ENCODE results near the gene MAGEA9B. TPM values are rescaled to one million over a fixed set of nuclear protein-coding genes. Genes with fewer than 3 reads are reported as not detected.
"Not testable (repeated sequence)": the region's sequence is repeated elsewhere in the genome, so short reads cannot be mapped to it uniquely, and the experiment has no call there.

Gene MAGEA9B
- total RNA-seq, 1 donor from 2014 or later = not detected

DNA sequence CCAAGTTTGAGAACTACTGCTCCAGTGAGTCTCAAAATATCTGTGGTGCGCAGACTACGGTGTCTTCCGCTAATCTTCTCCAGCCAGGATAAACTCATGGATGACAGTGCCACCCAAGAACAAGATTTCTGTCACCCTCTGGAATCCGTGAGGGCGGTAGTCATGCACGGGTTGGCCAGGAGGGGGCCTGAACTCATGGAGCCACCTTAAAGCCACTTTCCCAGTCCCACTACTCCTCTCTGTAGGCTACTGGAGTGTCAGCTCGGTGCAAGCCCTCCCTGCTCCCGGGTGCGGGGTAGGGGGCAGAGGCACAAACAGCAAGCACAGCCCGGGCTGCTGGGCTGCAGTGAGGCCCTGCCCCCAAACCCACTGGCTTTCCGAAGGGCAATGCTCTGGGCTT lies 11.3 kb upstream of the MAGEA9B start:
- not testable (repeated sequence) for H3K4me2 ChIP-seq; H3K27ac ChIP-seq; H3K27me3 Mint-ChIP-seq (ENCODE audit: insufficient read depth, low read depth); H2AFZ ChIP-seq (replicated peaks); H3K27ac Mint-ChIP-seq; H4K20me1 ChIP-seq (ENCODE audit: low read depth); DNase-seq (ENCODE audit: low spot score); H3K79me2 ChIP-seq (ENCODE audit: low read depth); H3K27me3 ChIP-seq; H3K4me3 Mint-ChIP-seq; H3K4me3 ChIP-seq; H3F3A ChIP-seq (ENCODE audit: low read depth); H3K36me3 ChIP-seq; H3K36me3 Mint-ChIP-seq; H3K4me1 Mint-ChIP-seq; H3K4me1 ChIP-seq; H3K9me3 Mint-ChIP-seq; H3K9me3 ChIP-seq (ENCODE audit: low read depth); H3K9ac ChIP-seq
- TF ChIP-seq, protein P1, sequence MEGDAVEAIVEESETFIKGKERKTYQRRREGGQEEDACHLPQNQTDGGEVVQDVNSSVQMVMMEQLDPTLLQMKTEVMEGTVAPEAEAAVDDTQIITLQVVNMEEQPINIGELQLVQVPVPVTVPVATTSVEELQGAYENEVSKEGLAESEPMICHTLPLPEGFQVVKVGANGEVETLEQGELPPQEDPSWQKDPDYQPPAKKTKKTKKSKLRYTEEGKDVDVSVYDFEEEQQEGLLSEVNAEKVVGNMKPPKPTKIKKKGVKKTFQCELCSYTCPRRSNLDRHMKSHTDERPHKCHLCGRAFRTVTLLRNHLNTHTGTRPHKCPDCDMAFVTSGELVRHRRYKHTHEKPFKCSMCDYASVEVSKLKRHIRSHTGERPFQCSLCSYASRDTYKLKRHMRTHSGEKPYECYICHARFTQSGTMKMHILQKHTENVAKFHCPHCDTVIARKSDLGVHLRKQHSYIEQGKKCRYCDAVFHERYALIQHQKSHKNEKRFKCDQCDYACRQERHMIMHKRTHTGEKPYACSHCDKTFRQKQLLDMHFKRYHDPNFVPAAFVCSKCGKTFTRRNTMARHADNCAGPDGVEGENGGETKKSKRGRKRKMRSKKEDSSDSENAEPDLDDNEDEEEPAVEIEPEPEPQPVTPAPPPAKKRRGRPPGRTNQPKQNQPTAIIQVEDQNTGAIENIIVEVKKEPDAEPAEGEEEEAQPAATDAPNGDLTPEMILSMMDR (IDR thresholded peaks at IDR 0.05) = peak; percentile 10

DNA sequence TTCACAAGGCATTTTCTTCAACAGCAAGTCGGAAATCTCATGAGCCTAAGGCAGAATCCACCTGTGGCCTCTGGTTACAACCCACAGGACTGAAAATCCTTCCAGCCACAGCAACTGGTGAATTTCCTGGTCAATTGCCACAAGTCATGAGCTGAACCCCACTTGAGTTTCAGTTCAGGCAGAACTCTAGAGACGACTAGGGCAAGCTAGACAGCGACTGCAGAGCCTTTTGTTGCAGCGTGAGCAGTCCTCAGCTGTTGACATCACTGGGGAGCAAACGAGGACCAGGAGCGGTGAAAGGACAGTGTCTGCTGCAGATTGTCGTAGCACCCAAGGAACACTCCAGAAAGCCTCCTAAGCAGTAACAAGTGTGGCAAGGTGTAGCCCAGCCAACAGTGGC lies 8.7 kb upstream of the MAGEA9B start:
- H3K36me3 Mint-ChIP-seq; H3K9ac ChIP-seq; H2AFZ ChIP-seq (replicated peaks): not testable (repeated sequence)

DNA sequence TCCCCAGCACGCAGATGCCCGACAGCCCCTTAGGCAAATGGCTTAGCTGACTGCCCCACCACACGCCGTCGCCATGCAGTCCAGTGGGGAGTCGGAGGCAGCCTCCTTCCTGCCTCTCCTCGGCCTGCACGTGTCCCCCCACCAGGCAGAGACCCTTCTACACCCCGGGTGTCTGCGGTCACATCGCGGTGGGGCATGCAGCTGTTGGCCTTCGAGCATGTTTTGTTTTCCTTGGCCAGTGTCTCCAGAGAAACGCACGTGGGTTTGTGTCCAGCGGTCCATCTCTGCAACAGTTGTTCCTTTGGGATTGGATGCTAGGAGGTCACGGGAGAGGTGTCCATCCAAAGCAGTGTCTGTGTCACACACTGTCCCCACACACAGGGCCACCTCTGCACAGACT lies 8.0 kb upstream of the MAGEA9B start, which contains the start of gene HSFX2:
HSFX2 (minus strand) TSS at position 101 of the 400 bp plus-strand sequence. CDS start 614 bp downstream, outside the sequence.
- not testable (repeated sequence) for H3K9me3 ChIP-seq (ENCODE audit: low read depth); H3K4me2 ChIP-seq; H3K9ac ChIP-seq; H3K4me3 ChIP-seq; H3K27me3 ChIP-seq; H3K27me3 Mint-ChIP-seq (ENCODE audit: insufficient read depth, low read depth); H3K4me1 Mint-ChIP-seq; H3K4me1 ChIP-seq; H3K36me3 ChIP-seq; H4K20me1 ChIP-seq (ENCODE audit: low read depth); H3K79me2 ChIP-seq (ENCODE audit: low read depth); H3K27ac ChIP-seq; H3K36me3 Mint-ChIP-seq; H2AFZ ChIP-seq (replicated peaks); H3K27ac Mint-ChIP-seq; H3K9me3 Mint-ChIP-seq; H3F3A ChIP-seq (ENCODE audit: low read depth); H3K4me3 Mint-ChIP-seq; DNase-seq (ENCODE audit: low spot score)

More for the DNA sequence above, 8.7 kb upstream of the MAGEA9B start:
- H3K9me3 Mint-ChIP-seq; H3K4me1 Mint-ChIP-seq; H3K4me1 ChIP-seq; H3K27ac Mint-ChIP-seq; H3K27me3 Mint-ChIP-seq (ENCODE audit: insufficient read depth, low read depth); H3K27me3 ChIP-seq; H3K4me3 Mint-ChIP-seq; H4K20me1 ChIP-seq (ENCODE audit: low read depth); H3K36me3 ChIP-seq; H3K9me3 ChIP-seq (ENCODE audit: low read depth); H3K4me2 ChIP-seq; H3K4me3 ChIP-seq; H3K27ac ChIP-seq; H3K79me2 ChIP-seq (ENCODE audit: low read depth); DNase-seq (ENCODE audit: low spot score); H3F3A ChIP-seq (ENCODE audit: low read depth): not testable (repeated sequence)

DNA sequence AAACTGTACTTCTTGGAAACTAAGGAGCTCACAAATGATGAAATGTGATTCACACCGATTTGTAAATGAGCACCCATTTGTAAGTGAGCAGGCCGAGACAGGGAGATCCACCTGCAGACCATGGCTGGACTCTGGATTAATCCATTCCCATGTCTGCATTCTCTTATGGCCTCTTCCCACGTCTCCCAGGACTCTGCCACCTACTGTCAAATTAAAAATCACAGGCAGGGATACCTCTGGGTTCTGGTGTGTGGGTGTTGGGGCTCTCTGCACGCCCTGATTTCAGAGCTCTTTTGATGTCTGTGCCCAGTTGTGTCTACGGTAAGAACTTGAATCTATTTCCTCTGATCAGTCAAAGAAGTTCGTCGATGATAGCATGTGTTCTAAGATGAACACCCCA lies 3.7 kb upstream of the MAGEA9B start:
- H3K4me2 ChIP-seq; DNase-seq (ENCODE audit: low spot score); H3K4me3 Mint-ChIP-seq; H3K27ac ChIP-seq; H3K27me3 Mint-ChIP-seq (ENCODE audit: insufficient read depth, low read depth); H3K27ac Mint-ChIP-seq; H3K36me3 Mint-ChIP-seq; H2AFZ ChIP-seq (replicated peaks); H3K9ac ChIP-seq; H4K20me1 ChIP-seq (ENCODE audit: low read depth); H3F3A ChIP-seq (ENCODE audit: low read depth); H3K36me3 ChIP-seq; H3K27me3 ChIP-seq; H3K4me1 ChIP-seq; H3K4me1 Mint-ChIP-seq; H3K79me2 ChIP-seq (ENCODE audit: low read depth); H3K9me3 ChIP-seq (ENCODE audit: low read depth); H3K4me3 ChIP-seq; H3K9me3 Mint-ChIP-seq: not testable (repeated sequence)

DNA sequence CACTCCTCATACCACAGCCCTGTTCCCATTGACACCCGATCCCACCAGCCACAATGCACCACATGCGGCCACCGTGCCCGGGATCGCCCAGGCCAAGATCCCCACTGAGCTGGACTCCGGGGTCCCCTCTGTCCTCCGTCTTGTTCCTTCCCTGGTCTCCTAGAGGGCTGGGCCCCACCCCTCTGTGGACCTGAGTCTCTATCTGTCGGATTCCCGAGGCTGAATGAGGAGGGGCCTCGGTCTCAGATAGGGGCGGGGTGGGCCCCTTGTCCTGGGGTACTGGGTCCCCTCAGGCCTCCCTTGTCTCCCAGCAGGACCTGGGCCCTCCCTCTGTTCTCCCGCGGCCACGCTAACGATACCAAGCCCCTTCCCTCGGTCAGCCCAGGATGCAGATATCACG lies 1.6 kb downstream of the MAGEA9B start:
- not testable (repeated sequence) for H3F3A ChIP-seq (ENCODE audit: low read depth); H3K27me3 Mint-ChIP-seq (ENCODE audit: insufficient read depth, low read depth); H3K4me1 Mint-ChIP-seq; DNase-seq (ENCODE audit: low spot score); H3K27ac ChIP-seq; H4K20me1 ChIP-seq (ENCODE audit: low read depth); H3K9ac ChIP-seq; H3K9me3 Mint-ChIP-seq; H3K9me3 ChIP-seq (ENCODE audit: low read depth); H3K27me3 ChIP-seq; H3K4me1 ChIP-seq; H3K4me3 Mint-ChIP-seq; H3K79me2 ChIP-seq (ENCODE audit: low read depth); H3K36me3 ChIP-seq; H3K36me3 Mint-ChIP-seq; H3K4me2 ChIP-seq; H3K4me3 ChIP-seq; H2AFZ ChIP-seq (replicated peaks); H3K27ac Mint-ChIP-seq

DNA sequence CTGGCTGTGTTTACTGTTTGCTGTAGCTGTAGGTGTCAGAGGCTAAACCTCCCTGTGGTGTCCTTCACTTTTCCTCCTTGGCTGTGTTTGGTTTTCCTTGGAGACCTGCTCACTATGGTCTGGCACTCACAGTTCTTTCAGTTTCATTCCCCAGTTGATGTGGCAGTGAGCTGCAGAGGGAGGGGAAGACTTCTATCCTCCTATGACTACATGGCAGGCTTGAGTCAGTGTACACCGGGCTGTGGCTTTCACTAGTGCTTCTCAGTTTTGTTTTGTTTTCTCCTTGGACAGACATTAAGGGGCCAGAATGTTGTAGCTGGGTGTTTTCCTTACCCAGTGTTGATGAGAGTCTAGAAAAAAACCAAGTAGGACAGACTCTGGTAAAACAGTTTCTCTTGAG lies 13.8 kb downstream of the MAGEA9B start:
- not testable (repeated sequence) for H3K9me3 ChIP-seq (ENCODE audit: low read depth); H3K4me2 ChIP-seq; H3K4me1 Mint-ChIP-seq; H3K36me3 ChIP-seq; H2AFZ ChIP-seq (replicated peaks); DNase-seq (ENCODE audit: low spot score); H3K9ac ChIP-seq; H3K27me3 Mint-ChIP-seq (ENCODE audit: insufficient read depth, low read depth); H3K4me1 ChIP-seq; H3K4me3 ChIP-seq; H3F3A ChIP-seq (ENCODE audit: low read depth); H3K27ac ChIP-seq; H3K9me3 Mint-ChIP-seq; H3K79me2 ChIP-seq (ENCODE audit: low read depth); H3K36me3 Mint-ChIP-seq; H3K27ac Mint-ChIP-seq; H3K4me3 Mint-ChIP-seq; H4K20me1 ChIP-seq (ENCODE audit: low read depth); H3K27me3 ChIP-seq

Measured in neural progenitor cell (in vitro differentiated cells).